GM06990 (cell line): Measurements from ENCODE around the gene GXYLT2.

Source experiments
- DNase-seq: peaks from one replicate; pipeline ENCODE4 v3.0.0-alpha.2; 2011; ENCODE audit not compliant: insufficient read length; ENCODE audit errors: extremely low read depth
- H3K27me3 ChIP-seq: replicated peaks from 2 replicates; pipeline ENCODE4 v1.6.0; 2011; ENCODE audit warnings: low read length; ENCODE audit not compliant: control insufficient read depth, insufficient read depth
- H3K36me3 ChIP-seq: 2 replicates; pipeline ENCODE4 v1.5.1; 2011; ENCODE audit warnings: low read length; ENCODE audit not compliant: control insufficient read depth, insufficient read depth
- H3K4me3 ChIP-seq: replicated peaks from 2 replicates; pipeline ENCODE4 v1.5.1; 2011; ENCODE audit warnings: low read depth, mild to moderate bottlenecking, control low read depth, low read length
- CTCF ChIP-seq: IDR thresholded peaks from 2 replicates; pipeline ENCODE4 v1.5.1; 2011; ENCODE audit warnings: low read length, control low read depth, mild to moderate bottlenecking, inconsistent platforms; ENCODE audit not compliant: insufficient read depth, poor library complexity, severe bottlenecking

Gene GXYLT2

GRCh38 chr3:72944696-72945095 is 56.9 kb downstream of the GXYLT2 start:
- H3K36me3 ChIP-seq: no peaks in the 10 kb centered on the region
- H3K27me3 ChIP-seq: no peaks in the 10 kb centered on the region

GRCh38 chr3:72947715-72948490 is 60.1 kb downstream of the GXYLT2 start:
- Histone ChIP-seq H3K27me3 (no peaks in the 10 kb centered on the region), H3K4me3 (no peak overlapping the region), H3K36me3 (no peaks in the 10 kb centered on the region)
- no peak for TF ChIP-seq CTCF
- DNase-seq: no peak

More at GRCh38 chr3:72944696-72945095, 56.9 kb downstream of the GXYLT2 start:
- TF ChIP-seq CTCF: no peak
- no peak for DNase-seq
- no peak overlapping the region for H3K4me3 ChIP-seq

GRCh38 chr3:72949016-72949415 is 61.2 kb downstream of the GXYLT2 start:
- no peak for TF ChIP-seq CTCF

GRCh38 chr3:72950372-72950771 is 62.5 kb downstream of the GXYLT2 start:
- no peak for TF ChIP-seq CTCF
- H3K4me3 ChIP-seq: no peak overlapping the region
- H3K36me3 ChIP-seq: no peaks in the 10 kb centered on the region
- DNase-seq: no peak
- H3K27me3 ChIP-seq: no peaks in the 10 kb centered on the region

More at GRCh38 chr3:72949016-72949415, 61.2 kb downstream of the GXYLT2 start:
- H3K4me3 ChIP-seq: no peak overlapping the region
- no peak for DNase-seq
- no peaks in the 10 kb centered on the region for H3K27me3 ChIP-seq
- H3K36me3 ChIP-seq: no peaks in the 10 kb centered on the region

GRCh38 chr3:72950801-72951200 is 63.0 kb downstream of the GXYLT2 start:
- no peaks in the 10 kb centered on the region for H3K36me3 ChIP-seq
- DNase-seq: no peak
- H3K27me3 ChIP-seq: no peaks in the 10 kb centered on the region
- no peak for TF ChIP-seq CTCF
- no peak overlapping the region for H3K4me3 ChIP-seq
